ENCODE data around the gene TMEM41A. TPM values are rescaled to one million over a fixed set of nuclear protein-coding genes. Genes with fewer than 3 reads are reported as not detected.
"Not testable (repeated sequence)": the region's sequence is repeated elsewhere in the genome, so short reads cannot be mapped to it uniquely, and the experiment has no call there.

TMEM41A gene
- total and polyA plus RNA-seq, 12 donors = 15.8 to 112 (median 33.4) TPM

DNA sequence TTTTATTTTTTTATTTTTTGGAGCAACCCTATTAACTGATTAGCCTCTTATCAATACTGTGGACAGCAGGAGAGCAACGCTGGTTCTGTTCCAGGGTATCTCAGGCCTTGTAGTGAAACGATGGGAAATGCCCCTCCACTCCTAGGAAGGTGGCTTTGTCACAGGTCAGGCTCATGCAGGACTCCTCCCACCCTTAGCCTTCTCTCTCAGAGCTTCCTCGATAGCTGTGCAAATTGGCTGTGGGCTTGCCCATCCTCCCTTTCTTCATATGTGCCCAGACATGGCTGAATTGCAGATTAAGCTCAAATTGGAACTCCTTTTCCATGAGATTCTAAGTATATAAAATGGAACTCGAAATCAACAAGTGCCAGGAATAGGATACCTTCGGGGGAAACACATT, 38.5 kb downstream of the TMEM41A start:
- WGBS, 4 donors = 69 to 78% (median 78%) methylated on average over 5 of the region's 5 CpGs
- intact Hi-C loops (cut with DNase I) = no loop called here
- no peaks in the 10 kb centered on the region for H3K4me1 ChIP-seq (replicated peaks in 1 of 2)
- H3K36me3 ChIP-seq (replicated peaks in 1 of 2) = peaks cover 0 to 10% of the 10 kb centered on the region in 2 donors
- no peaks in the 10 kb centered on the region for H3K9me3 ChIP-seq (replicated peaks in 1 of 3)
- TF ChIP-seq, protein P1, sequence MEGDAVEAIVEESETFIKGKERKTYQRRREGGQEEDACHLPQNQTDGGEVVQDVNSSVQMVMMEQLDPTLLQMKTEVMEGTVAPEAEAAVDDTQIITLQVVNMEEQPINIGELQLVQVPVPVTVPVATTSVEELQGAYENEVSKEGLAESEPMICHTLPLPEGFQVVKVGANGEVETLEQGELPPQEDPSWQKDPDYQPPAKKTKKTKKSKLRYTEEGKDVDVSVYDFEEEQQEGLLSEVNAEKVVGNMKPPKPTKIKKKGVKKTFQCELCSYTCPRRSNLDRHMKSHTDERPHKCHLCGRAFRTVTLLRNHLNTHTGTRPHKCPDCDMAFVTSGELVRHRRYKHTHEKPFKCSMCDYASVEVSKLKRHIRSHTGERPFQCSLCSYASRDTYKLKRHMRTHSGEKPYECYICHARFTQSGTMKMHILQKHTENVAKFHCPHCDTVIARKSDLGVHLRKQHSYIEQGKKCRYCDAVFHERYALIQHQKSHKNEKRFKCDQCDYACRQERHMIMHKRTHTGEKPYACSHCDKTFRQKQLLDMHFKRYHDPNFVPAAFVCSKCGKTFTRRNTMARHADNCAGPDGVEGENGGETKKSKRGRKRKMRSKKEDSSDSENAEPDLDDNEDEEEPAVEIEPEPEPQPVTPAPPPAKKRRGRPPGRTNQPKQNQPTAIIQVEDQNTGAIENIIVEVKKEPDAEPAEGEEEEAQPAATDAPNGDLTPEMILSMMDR (IDR thresholded peaks at IDR 0.05) = no peak
- TF ChIP-seq POLR2A (IDR thresholded peaks at IDR 0.05) = no peak
- H3K27me3 ChIP-seq = no peaks in the 10 kb centered on the region
- DNase-seq = no peak
- H3K4me3 ChIP-seq = no peak overlapping the region
- no peak overlapping the region for H3K27ac ChIP-seq

DNA sequence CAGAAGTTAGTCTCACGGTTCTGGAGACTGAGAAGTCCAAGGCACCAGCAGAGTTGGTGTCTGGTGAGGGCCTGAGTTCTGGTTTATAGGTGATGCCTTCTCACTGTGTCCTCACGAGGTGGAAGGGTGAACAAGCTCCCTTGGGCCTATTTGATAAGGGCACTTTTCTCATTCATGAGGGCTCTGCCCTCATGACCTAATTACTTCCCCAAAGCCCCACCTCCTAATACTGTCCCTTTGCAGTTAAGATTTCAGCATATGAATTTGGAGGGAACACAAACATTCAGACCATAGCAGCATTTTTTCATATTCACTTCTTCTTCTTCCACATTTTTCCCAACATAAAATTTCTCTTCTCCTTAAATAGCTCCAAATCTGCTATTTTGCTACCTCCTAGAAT, 41.5 kb downstream of the TMEM41A start:
- intact Hi-C loops (cut with DNase I) = no loop called here
- WGBS, 4 donors = 78 to 85% (median 79%) methylated on average over 2 of the region's 2 CpGs
- TF ChIP-seq, protein P1 (IDR thresholded peaks at IDR 0.05) = no peak
- TF ChIP-seq POLR2A (IDR thresholded peaks at IDR 0.05) = no peak

DNA sequence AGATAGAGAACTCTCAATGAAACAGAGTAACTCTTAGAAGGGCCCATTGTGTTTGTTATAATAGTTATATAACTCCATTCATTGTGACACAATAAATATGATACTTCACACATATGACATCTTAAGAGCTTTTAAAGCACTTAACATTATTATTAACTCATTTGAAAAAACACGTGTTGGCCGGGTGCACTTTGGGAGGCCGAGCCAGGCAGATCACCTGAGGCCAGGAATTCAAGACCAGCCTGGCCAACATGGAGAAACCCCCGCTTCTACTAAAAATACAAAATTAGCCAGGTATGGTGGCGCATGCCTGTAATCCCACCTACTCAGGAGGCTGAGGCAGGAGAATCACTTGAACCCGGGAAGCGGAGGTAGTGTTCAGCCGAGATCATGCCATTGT, 47.4 kb downstream of the TMEM41A start:
- H3K36me3 ChIP-seq (replicated peaks in 1 of 2); DNase-seq; intact Hi-C loops (cut with DNase I); H3K27ac ChIP-seq; H3K4me1 ChIP-seq (replicated peaks in 1 of 2); H3K9me3 ChIP-seq (replicated peaks in 1 of 3); H3K27me3 ChIP-seq; H3K4me3 ChIP-seq: not testable (repeated sequence)
- 95 to 97% (median 96%) methylated on average over 8 of the region's 8 CpGs for WGBS, 4 donors

More for the DNA sequence above, 41.5 kb downstream of the TMEM41A start:
- DNase-seq = no peak
- H3K36me3 ChIP-seq (replicated peaks in 1 of 2) = peaks cover 0 to 2% of the 10 kb centered on the region in 2 donors
- H3K4me3 ChIP-seq = no peak overlapping the region
- no peaks in the 10 kb centered on the region for H3K9me3 ChIP-seq (replicated peaks in 1 of 3)
- H3K27me3 ChIP-seq = no peaks in the 10 kb centered on the region
- H3K27ac ChIP-seq = no peak overlapping the region
- H3K4me1 ChIP-seq (replicated peaks in 1 of 2) = no peaks in the 10 kb centered on the region

DNA sequence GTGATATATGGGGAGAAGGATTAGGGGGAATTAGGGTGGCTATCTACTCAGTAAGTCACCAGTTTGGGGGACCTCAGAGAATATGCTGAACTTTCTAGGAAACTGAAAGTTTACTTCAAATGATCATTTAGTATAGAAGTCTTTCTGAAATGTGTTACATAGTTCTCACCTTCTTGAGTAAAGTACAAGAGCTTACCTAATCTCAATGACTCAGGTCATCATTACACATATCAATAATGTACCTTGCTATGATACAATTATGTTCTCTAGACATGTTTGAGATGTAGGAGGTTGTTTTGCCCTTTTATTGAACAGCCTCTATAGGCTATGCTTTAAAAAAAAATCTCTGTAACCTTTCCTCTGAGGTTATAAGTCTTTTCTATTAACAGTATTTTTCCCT, 50.7 kb downstream of the TMEM41A start:
- peaks cover 0 to 7% of the 10 kb centered on the region in 2 donors for H3K36me3 ChIP-seq (replicated peaks in 1 of 2)
- no peaks in the 10 kb centered on the region for H3K4me1 ChIP-seq (replicated peaks in 1 of 2)
- no peak for TF ChIP-seq POLR2A (IDR thresholded peaks at IDR 0.05)
- TF ChIP-seq, protein P1 (IDR thresholded peaks at IDR 0.05) = no peak
- intact Hi-C loops (cut with DNase I) = no loop called here
- no peak overlapping the region for H3K4me3 ChIP-seq
- no peaks in the 10 kb centered on the region for H3K9me3 ChIP-seq (replicated peaks in 1 of 3)
- no peak for DNase-seq
- H3K27me3 ChIP-seq = no peaks in the 10 kb centered on the region
- H3K27ac ChIP-seq = no peak overlapping the region

DNA sequence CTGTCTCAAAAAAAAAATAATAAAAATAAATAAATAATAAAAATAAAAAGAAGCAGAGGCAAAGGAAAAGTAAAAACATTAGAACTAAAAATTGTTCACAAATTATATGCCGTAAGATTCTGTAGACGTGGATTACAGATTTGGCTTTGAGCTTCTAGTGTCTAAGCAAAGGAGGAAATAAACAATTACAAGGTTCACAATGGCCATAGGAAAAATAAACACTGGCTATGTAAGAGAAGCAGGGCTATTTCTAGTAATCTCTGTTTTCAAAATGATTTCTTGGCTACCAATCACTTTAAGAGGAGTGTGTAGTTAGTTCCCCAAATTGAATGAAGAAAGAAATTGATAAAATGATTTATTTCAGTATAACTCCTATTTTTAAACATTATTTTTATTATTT, 54.5 kb downstream of the TMEM41A start:
- 91 to 97% (median 96%) methylated on average over 2 of the region's 2 CpGs for WGBS, 4 donors
- Histone ChIP-seq H3K27ac (no peak overlapping the region), H3K4me3 (no peak overlapping the region), H3K9me3 (replicated peaks in 1 of 3) (no peaks in the 10 kb centered on the region), H3K27me3 (no peaks in the 10 kb centered on the region), H3K36me3 (replicated peaks in 1 of 2) (no peaks in the 10 kb centered on the region), H3K4me1 (replicated peaks in 1 of 2) (no peaks in the 10 kb centered on the region)
- intact Hi-C loops (cut with DNase I) = no loop called here
- DNase-seq = no peak
- TF ChIP-seq, protein P1 (IDR thresholded peaks at IDR 0.05) = no peak
- no peak for TF ChIP-seq POLR2A (IDR thresholded peaks at IDR 0.05)

All from adrenal gland (tissue), 12 donors.